Calu3 (cell line): ENCODE data around the gene OSBP2. TPM values are rescaled to one million over a fixed set of nuclear protein-coding genes. Genes with fewer than 3 reads are reported as not detected.

Experiments used
- BruUV-seq: library from RNA; stranded (reverse); fragments of 400-500 nt; replicated peaks from 2 replicates; lab custom pipeline; 2021; lab: Mats Ljungman, UMichigan
- CTCF ChIA-PET: fragments of 300-600 bp; sonication (Branson Sonifier 250); formaldehyde crosslinking; loops from one replicate; lab custom pipeline; 2022; ENCODE audit warnings: antibody characterized with exemption; lab: Charles Lee
- DNase-seq: peaks from one replicate; pipeline ENCODE4 v3.0.0; 2022
- H3K27ac Mint-ChIP-seq: one replicate; pipeline ENCODE4 v1.8.0; 2022; ENCODE audit warnings: mixed read lengths; ENCODE audit not compliant: unreplicated experiment
- H3K27me3 Mint-ChIP-seq: one replicate; pipeline ENCODE4 v1.8.0; 2022; ENCODE audit warnings: mixed read lengths; ENCODE audit not compliant: unreplicated experiment
- H3K36me3 Mint-ChIP-seq: one replicate; pipeline ENCODE4 v1.8.0; 2022; ENCODE audit warnings: mild to moderate bottlenecking, moderate library complexity, mixed read lengths; ENCODE audit not compliant: insufficient read depth, unreplicated experiment
- H3K4me1 Mint-ChIP-seq: one replicate; pipeline ENCODE4 v1.8.0; 2022; ENCODE audit warnings: mild to moderate bottlenecking, low read depth, mixed read lengths; ENCODE audit not compliant: unreplicated experiment
- H3K4me3 Mint-ChIP-seq: one replicate; pipeline ENCODE4 v1.8.0; 2022; ENCODE audit warnings: mild to moderate bottlenecking, low read depth, moderate library complexity, mixed read lengths; ENCODE audit not compliant: unreplicated experiment
- H3K9me3 Mint-ChIP-seq: one replicate; pipeline ENCODE4 v1.8.0; 2022; ENCODE audit warnings: low read depth, mixed read lengths; ENCODE audit not compliant: unreplicated experiment
- CTCF ChIP-seq: fragments of 200-600 bp; IDR thresholded peaks from one replicate; pipeline ENCODE4 v1.8.0; 2022; ENCODE audit warnings: antibody characterized with exemption; ENCODE audit not compliant: unreplicated experiment
- intact Hi-C: fragments of 100-400 bp; cut with micrococcal nuclease; formaldehyde crosslinking; loops from one replicate; pipeline ENCODE4 v1.10.0; 2022; ENCODE audit not compliant: unreplicated experiment
- total RNA-seq: library from RNA; stranded (reverse); gene quantifications from 2 replicates; pipeline ENCODE4 v1.2.3, GENCODE V29; 2022

Gene OSBP2
- total RNA-seq, 1 experiment from 2014 or later, result 5.2 TPM

DNA sequence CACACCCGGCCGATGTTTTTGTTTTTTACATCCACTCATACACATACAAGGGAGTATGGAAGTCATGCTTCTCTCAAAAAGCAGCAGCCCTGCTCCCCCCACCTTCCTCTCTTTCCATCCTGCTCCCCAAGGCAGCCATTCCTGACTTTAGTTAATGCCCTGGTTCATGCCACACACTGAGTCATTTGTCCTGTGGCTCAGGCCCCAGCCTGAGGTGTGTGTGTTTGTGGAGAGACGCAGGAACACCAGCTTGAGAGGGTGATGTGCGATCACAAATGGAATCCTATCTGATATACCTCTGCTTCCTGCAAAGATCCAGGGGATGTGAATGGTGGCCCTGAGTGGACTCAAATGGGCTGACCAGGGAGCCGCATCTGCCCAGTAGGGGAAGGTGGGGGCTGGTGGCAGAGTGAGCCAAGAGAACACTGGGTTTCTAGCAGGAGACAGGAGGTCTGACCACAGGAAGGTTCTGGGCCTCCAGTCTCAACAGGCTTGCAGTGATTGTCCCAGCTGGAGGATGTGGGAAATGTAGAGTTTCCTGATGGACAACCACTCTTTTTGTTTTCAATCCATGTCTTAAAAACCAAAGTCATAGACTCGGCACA is 86.7 kb downstream of the OSBP2 start:
- BruUV-seq, result no TSS peak
- H3K27me3 Mint-ChIP-seq, result peaks cover 1% of the 10 kb centered on the region
- no peak for DNase-seq
- intact Hi-C loops, result no loop called here
- no peak overlapping the region for H3K27ac Mint-ChIP-seq
- CTCF ChIA-PET, result no interaction called here
- H3K4me3 Mint-ChIP-seq, result no peak overlapping the region
- no peak for TF ChIP-seq CTCF
- H3K4me1 Mint-ChIP-seq, result peaks cover 9% of the 10 kb centered on the region
- H3K9me3 Mint-ChIP-seq, result no peaks in the 10 kb centered on the region
- H3K36me3 Mint-ChIP-seq, result no peaks in the 10 kb centered on the region

DNA sequence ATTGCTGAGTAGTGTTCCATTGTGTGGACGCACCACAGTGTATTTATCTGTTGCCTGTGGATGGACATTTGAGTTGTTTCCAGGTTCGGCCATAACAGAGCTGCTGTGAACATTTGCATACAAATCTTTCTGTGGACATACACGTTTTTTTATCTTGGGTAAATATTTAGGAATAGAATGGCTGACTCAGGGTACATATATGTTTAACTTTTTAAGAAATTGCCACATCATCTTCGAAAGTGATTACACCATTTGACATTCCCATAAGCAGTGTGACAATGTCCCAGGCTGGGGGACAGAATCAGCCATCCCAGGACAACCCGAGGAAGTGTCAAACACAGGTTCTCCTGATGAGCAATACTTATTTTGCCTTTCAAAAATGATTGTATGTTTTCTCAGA is 87.9 kb downstream of the OSBP2 start:
- CTCF ChIA-PET, result no interaction called here
- BruUV-seq, result no TSS peak
- peaks cover 8% of the 10 kb centered on the region for H3K27me3 Mint-ChIP-seq
- no peak overlapping the region for H3K4me3 Mint-ChIP-seq
- intact Hi-C loops, result no loop called here
- no peak for DNase-seq
- no peaks in the 10 kb centered on the region for H3K36me3 Mint-ChIP-seq
- H3K27ac Mint-ChIP-seq, result no peak overlapping the region
- no peak for TF ChIP-seq CTCF
- peaks cover 3% of the 10 kb centered on the region for H3K9me3 Mint-ChIP-seq
- H3K4me1 Mint-ChIP-seq, result peaks cover under 1% of the 10 kb centered on the region

- H3K4me1 Mint-ChIP-seq, result no peaks in the 10 kb centered on the region
- H3K36me3 Mint-ChIP-seq, result no peaks in the 10 kb centered on the region
- H3K27me3 Mint-ChIP-seq, result peaks cover 8% of the 10 kb centered on the region
- H3K4me3 Mint-ChIP-seq, result no peak overlapping the region
- H3K9me3 Mint-ChIP-seq, result peaks cover 3% of the 10 kb centered on the region
- CTCF ChIA-PET, result no interaction called here
- no TSS peak for BruUV-seq
- intact Hi-C loops, result no loop called here
- TF ChIP-seq CTCF, result no peak
- H3K27ac Mint-ChIP-seq, result no peak overlapping the region
- DNase-seq, result no peak
Observed at GRCh38 chr22:30783021-30783420, 88.3 kb downstream of the OSBP2 start.

DNA sequence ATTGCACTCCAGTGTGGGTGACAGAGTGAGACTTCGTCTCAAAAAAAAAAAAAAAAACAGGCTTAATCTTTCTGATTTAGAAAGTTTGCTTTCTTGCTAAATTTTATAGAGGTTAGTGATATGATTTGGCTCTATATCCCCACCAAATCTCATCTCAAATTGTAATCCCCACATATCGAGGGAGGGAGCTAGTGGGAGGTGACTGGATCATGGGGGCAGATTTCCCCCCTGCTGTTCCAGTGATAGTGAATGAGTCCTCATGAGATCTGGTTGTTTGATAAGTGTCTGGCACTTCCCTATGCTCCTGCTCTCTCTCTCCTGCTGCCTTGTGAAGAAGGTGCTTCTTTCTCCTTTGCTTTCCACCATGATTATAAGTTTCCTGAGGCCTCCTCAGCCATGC is 90.9 kb downstream of the OSBP2 start:
- H3K36me3 Mint-ChIP-seq, result no peaks in the 10 kb centered on the region
- BruUV-seq, result no TSS peak
- H3K4me1 Mint-ChIP-seq, result no peaks in the 10 kb centered on the region
- H3K9me3 Mint-ChIP-seq, result peaks cover 3% of the 10 kb centered on the region
- peaks cover 21% of the 10 kb centered on the region for H3K27me3 Mint-ChIP-seq
- no peak overlapping the region for H3K27ac Mint-ChIP-seq
- DNase-seq, result no peak
- CTCF ChIA-PET, result interaction anchor here (0.7 kb wide), 1 partner anchor 289 kb away, joined by 5 read pairs; no protein-coding TSS in a partner anchor
- no peak overlapping the region for H3K4me3 Mint-ChIP-seq
- intact Hi-C loops, result no loop called here
- TF ChIP-seq CTCF, result no peak
